HG02884 (cell line): Measurements from ENCODE around the gene AURKA.

Experiments used
- ATAC-seq: cut with Tn5 transposase; IDR thresholded peaks from one replicate; pipeline ENCODE4 v1.9.1; 2021; ENCODE audit warnings: mild to moderate bottlenecking, moderate library complexity; ENCODE audit not compliant: unreplicated experiment

AURKA gene

GRCh38 chr20:56392132-56392880, at the start of gene AURKA, which contains the start of gene CSTF1:
Gene AURKA (minus strand): TSS chr20:56392215. CDS start chr20:56388197, 4,018 bp downstream.
Gene CSTF1 (plus strand): TSS chr20:56392645. CDS start chr20:56395553, 2,908 bp downstream.
- peak; percentile 89 for ATAC-seq

GRCh38 chr20:56440346-56441007, 48.5 kb upstream of the AURKA start:
- ATAC-seq: peak; percentile 74

- ATAC-seq: no peak
These were observed 47.8 kb upstream of the AURKA start for GRCh38 chr20:56439771-56440291.

- ATAC-seq: no peak
These were observed 46.3 kb upstream of the AURKA start for GRCh38 chr20:56438284-56438683.

- ATAC-seq: no peak
These were observed 45.4 kb upstream of the AURKA start for GRCh38 chr20:56437196-56437960.

GRCh38 chr20:56433880-56434255, 41.9 kb upstream of the AURKA start:
- no peak for ATAC-seq

- ATAC-seq: no peak
These were observed 41.3 kb upstream of the AURKA start for GRCh38 chr20:56433221-56433879.

- no peak for ATAC-seq
These were observed 39.5 kb upstream of the AURKA start for GRCh38 chr20:56431471-56431870.

- ATAC-seq: no peak
These were observed 38.9 kb upstream of the AURKA start for GRCh38 chr20:56430957-56431356.

- no peak for ATAC-seq
These were observed 38.4 kb upstream of the AURKA start for GRCh38 chr20:56430461-56430860.

GRCh38 chr20:56429941-56430340, 37.9 kb upstream of the AURKA start:
- ATAC-seq: no peak

- ATAC-seq: no peak
These were observed 37.5 kb upstream of the AURKA start for GRCh38 chr20:56429502-56429901.

- ATAC-seq: no peak
These were observed 36.9 kb upstream of the AURKA start for GRCh38 chr20:56428881-56429280.

- ATAC-seq: no peak
These were observed 36.4 kb upstream of the AURKA start for GRCh38 chr20:56428410-56428809.

GRCh38 chr20:56427797-56428196, 35.8 kb upstream of the AURKA start:
- ATAC-seq: no peak

GRCh38 chr20:56426926-56427325, 34.9 kb upstream of the AURKA start:
- no peak for ATAC-seq

GRCh38 chr20:56426026-56426425, 34.0 kb upstream of the AURKA start:
- ATAC-seq: no peak

GRCh38 chr20:56424931-56425330, 32.9 kb upstream of the AURKA start:
- no peak for ATAC-seq

GRCh38 chr20:56423886-56424285, 31.9 kb upstream of the AURKA start:
- no peak for ATAC-seq

- ATAC-seq: no peak
These were observed 31.2 kb upstream of the AURKA start for GRCh38 chr20:56423211-56423610.

- ATAC-seq: no peak
These were observed 30.8 kb upstream of the AURKA start for GRCh38 chr20:56422824-56423189.
